ENCODE data around the gene UAP1L1.
"Not testable (repeated sequence)": the region's sequence is repeated elsewhere in the genome, so short reads cannot be mapped to it uniquely, and the experiment has no call there.

Gene UAP1L1

GRCh38 chr9:137057545-137057944 is 19.8 kb upstream of the UAP1L1 start:
- no peak for DNase-seq

- DNase-seq = no peak
These were observed 18.6 kb upstream of the UAP1L1 start for GRCh38 chr9:137058521-137059234.

GRCh38 chr9:137062384-137062783 is 14.9 kb upstream of the UAP1L1 start:
- DNase-seq = no peak

- not testable (repeated sequence) for DNase-seq
These were observed 14.5 kb upstream of the UAP1L1 start for GRCh38 chr9:137062798-137063197.

- DNase-seq = no peak
These were observed 13.8 kb upstream of the UAP1L1 start for GRCh38 chr9:137063311-137064026.

- DNase-seq = no peak
These were observed 13.1 kb upstream of the UAP1L1 start for GRCh38 chr9:137064027-137064879.

- no peak for DNase-seq
These were observed 12.5 kb upstream of the UAP1L1 start for GRCh38 chr9:137064880-137065164.

GRCh38 chr9:137065336-137065967 is 11.9 kb upstream of the UAP1L1 start:
- DNase-seq = no peak

- DNase-seq = no peak
These were observed 11.0 kb upstream of the UAP1L1 start for GRCh38 chr9:137066096-137066861.

- peak; percentile 85 for DNase-seq
These were observed 9.3 kb upstream of the UAP1L1 start for GRCh38 chr9:137067860-137068538.

GRCh38 chr9:137068539-137069507 is 8.5 kb upstream of the UAP1L1 start:
- no peak for DNase-seq

GRCh38 chr9:137069508-137070091 is 7.7 kb upstream of the UAP1L1 start:
- no peak for DNase-seq

GRCh38 chr9:137070201-137070905 is 7.0 kb upstream of the UAP1L1 start, which contains the start of gene SAPCD2:
SAPCD2 (minus strand) TSS chr9:137070557; CDS start chr9:137070460, 97 bp downstream.
- peak; percentile 93 for DNase-seq

GRCh38 chr9:137070906-137071275 is 6.4 kb upstream of the UAP1L1 start:
- DNase-seq = peak; percentile 70

- no peak for DNase-seq
These were observed 6.0 kb upstream of the UAP1L1 start for GRCh38 chr9:137071282-137071681.

- DNase-seq = no peak
These were observed 3.3 kb upstream of the UAP1L1 start for GRCh38 chr9:137073992-137074399.

GRCh38 chr9:137074657-137075274 is 2.6 kb upstream of the UAP1L1 start:
- no peak for DNase-seq

- DNase-seq = no peak
These were observed 2.0 kb upstream of the UAP1L1 start for GRCh38 chr9:137075275-137075775.

- no peak for DNase-seq
These were observed 694 bp upstream of the UAP1L1 start for GRCh38 chr9:137076636-137077009.

Data from NCI-H2107 (cell line).